HEK293 (cell line): ENCODE data around the gene ANKRD6.

ENCODE experiments used
- CTCF ChIA-PET: fragments of 350-600 bp; formaldehyde crosslinking; extraction: SDS; loops from one replicate; lab custom pipeline; 2021; ENCODE audit warnings: antibody characterized with exemption; lab: Yijun Ruan, JAX
- POLR2A ChIA-PET: fragments of 300-600 bp; formaldehyde crosslinking; extraction: SDS; loops from one replicate; lab custom pipeline; 2020; ENCODE audit warnings: antibody characterized with exemption, inconsistent platforms; lab: Yijun Ruan, JAX
- H3K27ac ChIP-seq: fragments of 200-500 bp; sonication (Bioruptor generic); 2 replicates; pipeline ENCODE4 v1.5.1; 2014; ENCODE audit warnings: low read depth, low read length, control low read depth, inconsistent platforms; ENCODE audit errors: extremely low read depth
- H3K36me3 ChIP-seq, 2 experiments: fragments of 200-500 bp in 1 of 2; sonication (Bioruptor generic) in 1 of 2; 1 replicate in 1 of 2; 2 replicates in 1 of 2; pipeline ENCODE4 v1.5.1; 2014 to 2017; ENCODE audit warnings: inconsistent platforms in 2 of 2, low read length in 2 of 2; ENCODE audit not compliant: control insufficient read depth in 2 of 2, insufficient read depth in 1 of 2
- H3K4me1 ChIP-seq: fragments of 200-500 bp; sonication (Bioruptor generic); 2 replicates; pipeline ENCODE4 v1.5.1; 2014; ENCODE audit warnings: mild to moderate bottlenecking, low read length, inconsistent platforms; ENCODE audit not compliant: control insufficient read depth, insufficient read depth
- H3K4me3 ChIP-seq: 2 replicates; pipeline ENCODE4 v1.5.1; 2011; ENCODE audit warnings: low read depth, mild to moderate bottlenecking, control low read depth, low read length, moderate library complexity
- H3K9me3 ChIP-seq: fragments of 200-500 bp; sonication (Bioruptor generic); 2 replicates; pipeline ENCODE4 v1.5.1; 2014; ENCODE audit warnings: low read depth, low read length, inconsistent platforms; ENCODE audit not compliant: control insufficient read depth, insufficient read depth
- BCL6B ChIP-seq: fragments of 450-650 bp; formaldehyde crosslinking; IDR thresholded peaks from 2 replicates; pipeline ENCODE4 v1.5.1; 2017; ENCODE audit warnings: missing biosample characterization, missing genetic modification characterization
- GFI1B ChIP-seq: fragments of 450-650 bp; formaldehyde crosslinking; IDR thresholded peaks from 2 replicates; pipeline ENCODE4 v1.5.1; 2016; ENCODE audit warnings: missing biosample characterization, missing genetic modification characterization
- GLI2 ChIP-seq: fragments of 450-650 bp; formaldehyde crosslinking; IDR thresholded peaks from 2 replicates; pipeline ENCODE4; 2017; ENCODE audit warnings: missing biosample characterization, missing genetic modification characterization, low read depth, borderline replicate concordance
- KLF16 ChIP-seq: fragments of 450-650 bp; formaldehyde crosslinking; IDR thresholded peaks from 2 replicates; pipeline ENCODE4 v1.5.1; 2017; ENCODE audit warnings: missing biosample characterization, missing genetic modification characterization
- KLF7 ChIP-seq: fragments of 450-650 bp; formaldehyde crosslinking; IDR thresholded peaks from 2 replicates; pipeline ENCODE4 v1.5.1; 2016; ENCODE audit warnings: missing biosample characterization, missing genetic modification characterization, borderline replicate concordance
- KLF9 ChIP-seq: fragments of 450-650 bp; formaldehyde crosslinking; IDR thresholded peaks from 2 replicates; pipeline ENCODE4 v1.5.1; 2016; ENCODE audit warnings: missing biosample characterization, missing genetic modification characterization, low read depth
- PRDM6 ChIP-seq: fragments of 450-650 bp; formaldehyde crosslinking; IDR thresholded peaks from 2 replicates; pipeline ENCODE4 v1.5.1; 2017; ENCODE audit warnings: missing biosample characterization, missing genetic modification characterization
- RBAK ChIP-seq: fragments of 450-650 bp; formaldehyde crosslinking; IDR thresholded peaks from 2 replicates; pipeline ENCODE4 v1.5.1; 2016; ENCODE audit warnings: missing biosample characterization, missing genetic modification characterization
- SP2 ChIP-seq: fragments of 450-650 bp; formaldehyde crosslinking; IDR thresholded peaks from 2 replicates; pipeline ENCODE4 v1.5.1; 2016; ENCODE audit warnings: missing biosample characterization, missing genetic modification characterization
- SP3 ChIP-seq: fragments of 450-650 bp; formaldehyde crosslinking; IDR thresholded peaks from 2 replicates; pipeline ENCODE4 v1.5.1; 2016; ENCODE audit warnings: missing biosample characterization, missing genetic modification characterization
- TCF7L2 ChIP-seq: IDR thresholded peaks from 2 replicates; pipeline ENCODE4 v1.6.1; 2011; ENCODE audit warnings: low read depth, mild to moderate bottlenecking, inconsistent platforms, low read length, moderate library complexity, borderline replicate concordance
- ZBTB21 ChIP-seq: fragments of 450-650 bp; formaldehyde crosslinking; IDR thresholded peaks from 2 replicates; pipeline ENCODE4 v1.5.1; 2017; ENCODE audit warnings: missing biosample characterization, missing genetic modification characterization
- ZNF146 ChIP-seq: fragments of 450-650 bp; formaldehyde crosslinking; IDR thresholded peaks from 2 replicates; pipeline ENCODE4 v1.5.1; 2016; ENCODE audit warnings: missing biosample characterization, missing genetic modification characterization
- ZNF155 ChIP-seq: fragments of 450-650 bp; formaldehyde crosslinking; IDR thresholded peaks from 2 replicates; pipeline ENCODE4 v1.5.1; 2016; ENCODE audit warnings: missing biosample characterization, missing genetic modification characterization
- ZNF157 ChIP-seq: fragments of 450-650 bp; formaldehyde crosslinking; IDR thresholded peaks from 2 replicates; pipeline ENCODE4 v1.5.1; 2016; ENCODE audit warnings: missing biosample characterization, missing genetic modification characterization
- ZNF174 ChIP-seq: fragments of 450-650 bp; formaldehyde crosslinking; IDR thresholded peaks from 2 replicates; pipeline ENCODE4 v1.5.0; 2017; ENCODE audit warnings: missing biosample characterization, mild to moderate bottlenecking, missing genetic modification characterization
- ZNF184 ChIP-seq: fragments of 450-650 bp; IDR thresholded peaks from 2 replicates; pipeline ENCODE4 v1.5.1; 2018; ENCODE audit warnings: missing biosample characterization, mild to moderate bottlenecking, missing genetic modification characterization
- ZNF24 ChIP-seq: fragments of 450-650 bp; formaldehyde crosslinking; IDR thresholded peaks from 2 replicates; pipeline ENCODE4 v1.5.1; 2016; ENCODE audit warnings: missing biosample characterization, missing genetic modification characterization
- ZNF350 ChIP-seq: fragments of 450-650 bp; formaldehyde crosslinking; IDR thresholded peaks from 2 replicates; pipeline ENCODE4 v1.5.0; 2017; ENCODE audit warnings: missing biosample characterization, mild to moderate bottlenecking, missing genetic modification characterization
- ZNF366 ChIP-seq: fragments of 450-650 bp; formaldehyde crosslinking; conservative IDR thresholded peaks from 2 replicates; pipeline ENCODE4 v1.5.1; 2016; ENCODE audit warnings: missing biosample characterization, missing genetic modification characterization
- ZNF398 ChIP-seq: fragments of 450-650 bp; formaldehyde crosslinking; IDR thresholded peaks from 2 replicates; pipeline ENCODE4 v1.5.1; 2017; ENCODE audit warnings: missing biosample characterization, missing genetic modification characterization
- ZNF404 ChIP-seq: fragments of 450-650 bp; formaldehyde crosslinking; IDR thresholded peaks from 2 replicates; pipeline ENCODE4 v1.5.1; 2017; ENCODE audit warnings: missing biosample characterization, missing genetic modification characterization
- ZNF48 ChIP-seq: fragments of 450-650 bp; formaldehyde crosslinking; IDR thresholded peaks from 2 replicates; pipeline ENCODE4 v1.5.1; 2016; ENCODE audit warnings: missing biosample characterization, missing genetic modification characterization
- ZNF558 ChIP-seq: fragments of 450-650 bp; formaldehyde crosslinking; IDR thresholded peaks from 2 replicates; pipeline ENCODE4 v1.5.1; 2016; ENCODE audit warnings: missing biosample characterization, missing genetic modification characterization
- ZNF600 ChIP-seq: fragments of 450-650 bp; formaldehyde crosslinking; IDR thresholded peaks from 2 replicates; pipeline ENCODE4 v1.5.1; 2016; ENCODE audit warnings: missing biosample characterization, missing genetic modification characterization
- ZNF626 ChIP-seq: fragments of 450-650 bp; sonication (Bioruptor Pico); formaldehyde crosslinking; IDR thresholded peaks from 2 replicates; pipeline ENCODE4 v1.5.1; 2018; ENCODE audit warnings: missing biosample characterization, missing genetic modification characterization, inconsistent platforms
- ZNF629 ChIP-seq: fragments of 450-650 bp; formaldehyde crosslinking; IDR thresholded peaks from 2 replicates; pipeline ENCODE4 v1.5.1; 2017; ENCODE audit warnings: missing biosample characterization, missing genetic modification characterization
- ZNF664 ChIP-seq: fragments of 450-650 bp; formaldehyde crosslinking; IDR thresholded peaks from 2 replicates; pipeline ENCODE4 v1.5.1; 2016; ENCODE audit warnings: missing biosample characterization, missing genetic modification characterization
- ZNF704 ChIP-seq: fragments of 450-650 bp; formaldehyde crosslinking; IDR thresholded peaks from 2 replicates; pipeline ENCODE4 v1.5.1; 2016; ENCODE audit warnings: missing biosample characterization, missing genetic modification characterization
- ZNF791 ChIP-seq: fragments of 450-650 bp; formaldehyde crosslinking; IDR thresholded peaks from 2 replicates; pipeline ENCODE4 v1.5.1; 2016; ENCODE audit warnings: missing biosample characterization, missing genetic modification characterization
- ZSCAN30 ChIP-seq: fragments of 450-650 bp; IDR thresholded peaks from 2 replicates; pipeline ENCODE4 v1.5.1; 2018; ENCODE audit warnings: missing biosample characterization, mild to moderate bottlenecking, missing genetic modification characterization, moderate library complexity

The ANKRD6 gene

GRCh38 chr6:89509777-89510281 is 76.9 kb downstream of the ANKRD6 start:
- H3K27ac ChIP-seq: 0 out of 2 replicates have a peak overlapping the region, but pooled peaks have one; percentile 13
- no peaks in the 10 kb centered on the region for H3K9me3 ChIP-seq
- ChIA-PET POLR2A (no interaction called here), CTCF (interaction anchor here (1.1 to 1.7 kb wide), 3 partner anchors 77 to 138 kb away, joined by 3 to 4 read pairs (median 4); no protein-coding TSS in a partner anchor)
- H3K36me3 ChIP-seq: peaks cover 0 to 4% of the 10 kb centered on the region in 2 experiments; a peak in 1 of 3 replicates
- no peak overlapping the region for H3K4me3 ChIP-seq
- peaks cover 27% of the 10 kb centered on the region for H3K4me1 ChIP-seq
- TF ChIP-seq ZNF404 (0 out of 2 replicates have a peak, but pooled peaks have one; percentile 31), ZNF558 (tag by site-specific recombination) (no peak), ZNF626 (no peak), ZNF664 (tag by site-specific recombination) (no peak), KLF7 (tag by site-specific recombination) (no peak), ZBTB21 (tag by site-specific recombination) (no peak), ZNF629 (tag by site-specific recombination) (peak; percentile 63), ZNF350 (tag by site-specific recombination) (no peak), ZNF366 (tag by site-specific recombination) (peak; percentile 63), ZSCAN30 (tag by site-specific recombination) (no peak), BCL6B (tag by site-specific recombination) (no peak), ZNF174 (tag by site-specific recombination) (no peak), TCF7L2 (no peak), ZNF48 (tag by site-specific recombination) (no peak), ZNF155 (tag by site-specific recombination) (no peak), SP2 (tag by site-specific recombination) (no peak), SP3 (no peak), ZNF398 (no peak), KLF16 (tag by site-specific recombination) (no peak), ZNF600 (tag by site-specific recombination) (peak; percentile 31; the same call in 1 of the 2 replicates), ZNF791 (no peak), PRDM6 (no peak), RBAK (tag by site-specific recombination) (peak; percentile 86; the same call in 1 of the 2 replicates), ZNF146 (tag by site-specific recombination) (no peak), ZNF184 (tag by site-specific recombination) (no peak), ZNF24 (tag by site-specific recombination) (no peak), ZNF704 (tag by site-specific recombination) (no peak), ZNF157 (no peak), GFI1B (tag by site-specific recombination) (no peak), KLF9 (tag by site-specific recombination) (no peak), GLI2 (tag by site-specific recombination) (no peak)
